HL-60/S4 treated with retinoic acid at 250 ng/mL for 4 days and 3 days (cell line): Measurements from ENCODE around the gene MTURN.
"Not testable (repeated sequence)": the region's sequence is repeated elsewhere in the genome, so short reads cannot be mapped to it uniquely, and the experiment has no call there.

Source experiments
- in situ Hi-C: fragments of 300-500 bp; cut with MboI; formaldehyde crosslinking; loops from 2 replicates; pipeline ENCODE4 v1.7.0; 2022; ENCODE audit warnings: low sequenced_read_pairs

The MTURN gene

GRCh38 chr7:30175636-30176147 is 40.9 kb downstream of the MTURN start:
- in situ Hi-C loops = no loop called here

GRCh38 chr7:30176463-30177109 is 41.8 kb downstream of the MTURN start:
- in situ Hi-C loops = no loop called here

- in situ Hi-C loops = no loop called here
Observed at GRCh38 chr7:30177186-30177585, 42.4 kb downstream of the MTURN start.

GRCh38 chr7:30177965-30178364 is 43.2 kb downstream of the MTURN start:
- in situ Hi-C loops = no loop called here

GRCh38 chr7:30178748-30179436 is 44.1 kb downstream of the MTURN start:
- in situ Hi-C loops = no loop called here

- in situ Hi-C loops = no loop called here
Observed at GRCh38 chr7:30180718-30181117, 45.9 kb downstream of the MTURN start.

GRCh38 chr7:30181211-30181610 is 46.4 kb downstream of the MTURN start:
- in situ Hi-C loops = no loop called here

- in situ Hi-C loops = no loop called here
Observed at GRCh38 chr7:30181736-30182522, 47.1 kb downstream of the MTURN start.

- in situ Hi-C loops = no loop called here
Observed at GRCh38 chr7:30182814-30183213, 48.0 kb downstream of the MTURN start.

GRCh38 chr7:30183749-30184369 is 49.1 kb downstream of the MTURN start:
- in situ Hi-C loops = no loop called here

GRCh38 chr7:30184791-30185487 is 50.2 kb downstream of the MTURN start:
- in situ Hi-C loops = no loop called here

GRCh38 chr7:30185496-30185895 is 50.7 kb downstream of the MTURN start:
- in situ Hi-C loops = no loop called here

GRCh38 chr7:30186725-30187124 is 51.9 kb downstream of the MTURN start:
- in situ Hi-C loops = no loop called here

- in situ Hi-C loops = no loop called here
Observed at GRCh38 chr7:30187513-30187912, 52.7 kb downstream of the MTURN start.

- in situ Hi-C loops = not testable (repeated sequence)
Observed at GRCh38 chr7:30188381-30188780, 53.6 kb downstream of the MTURN start.

GRCh38 chr7:30188811-30189210 is 54.0 kb downstream of the MTURN start:
- in situ Hi-C loops = no loop called here

GRCh38 chr7:30191809-30192208 is 57.0 kb downstream of the MTURN start:
- in situ Hi-C loops = no loop called here

- in situ Hi-C loops = no loop called here
Observed at GRCh38 chr7:30193336-30193943, 58.7 kb downstream of the MTURN start.

GRCh38 chr7:30196408-30196807 is 61.6 kb downstream of the MTURN start:
- in situ Hi-C loops = no loop called here

GRCh38 chr7:30197438-30197837 is 62.7 kb downstream of the MTURN start:
- in situ Hi-C loops = no loop called here
